PC-9 (cell line): ENCODE results near the gene TCHP. TPM values are rescaled to one million over a fixed set of nuclear protein-coding genes. Genes with fewer than 3 reads are reported as not detected.

ENCODE experiments used
- BruUV-seq: library from RNA; stranded (reverse); fragments of 400-500 nt; replicated peaks from 2 replicates; lab custom pipeline; 2021; lab: Mats Ljungman, UMichigan
- CTCF ChIA-PET: fragments of 300-600 bp; sonication (Branson Sonifier 250); formaldehyde crosslinking; loops from one replicate; lab custom pipeline; 2022; ENCODE audit warnings: antibody characterized with exemption; lab: Charles Lee
- POLR2A ChIA-PET: fragments of 300-600 bp; sonication (Branson Sonifier 250); formaldehyde crosslinking; loops from one replicate; lab custom pipeline; 2022; ENCODE audit warnings: antibody characterized with exemption; ENCODE audit not compliant: unreplicated experiment; lab: Charles Lee
- DNase-seq, 2 experiments: peaks; one replicate each; pipeline versions ENCODE4 v3.0.0 to v3.0.0-alpha.2; 2015 to 2022; ENCODE audit warnings: mixed read lengths in 1 of 2
- H2AFZ ChIP-seq: fragments of 200-600 bp; sonication (generic); 2 replicates; pipeline ENCODE4 v1.8.1; 2017; ENCODE audit warnings: antibody characterized with exemption
- H3F3A ChIP-seq: fragments of 200-600 bp; sonication (generic); 2 replicates; pipeline ENCODE4 v1.8.1; 2017; ENCODE audit warnings: antibody characterized with exemption, mild to moderate bottlenecking, low read depth; ENCODE audit not compliant: insufficient read depth
- H3K27ac ChIP-seq: fragments of 200-600 bp; sonication (generic); 2 replicates; pipeline ENCODE4 v1.6.1; 2016; ENCODE audit warnings: mixed run types
- H3K27me3 ChIP-seq: fragments of 200-600 bp; sonication (generic); 2 replicates; pipeline ENCODE4 v1.6.1; 2016; ENCODE audit warnings: low read depth, mixed run types; ENCODE audit not compliant: insufficient read depth
- H3K36me3 ChIP-seq: fragments of 200-600 bp; sonication (generic); 2 replicates; pipeline ENCODE4 v1.6.1; 2016; ENCODE audit warnings: low read depth, mixed run types
- H3K4me1 ChIP-seq: fragments of 200-600 bp; sonication (generic); replicated peaks from 2 replicates; pipeline ENCODE4 v1.6.1; 2016; ENCODE audit warnings: mixed run types; ENCODE audit not compliant: insufficient read depth
- H3K4me2 ChIP-seq: fragments of 200-600 bp; sonication (generic); 2 replicates; pipeline ENCODE4 v1.6.1; 2017; ENCODE audit warnings: mixed run types
- H3K4me3 ChIP-seq: fragments of 200-600 bp; sonication (generic); 2 replicates; pipeline ENCODE4 v1.6.1; 2016; ENCODE audit warnings: mixed run types
- H3K79me2 ChIP-seq: fragments of 200-600 bp; sonication (generic); 2 replicates; pipeline ENCODE4 v1.6.1; 2017; ENCODE audit warnings: low read depth, mixed run types
- H3K9me2 ChIP-seq: fragments of 200-600 bp; sonication (generic); 2 replicates; pipeline ENCODE4 v1.8.1; 2017; ENCODE audit warnings: mild to moderate bottlenecking; ENCODE audit not compliant: insufficient read depth
- H3K9me3 ChIP-seq: fragments of 200-600 bp; sonication (generic); 2 replicates; pipeline ENCODE4 v1.8.1; 2016; ENCODE audit warnings: low read depth; ENCODE audit not compliant: insufficient read depth
- H4K20me1 ChIP-seq: fragments of 200-600 bp; sonication (generic); 2 replicates; pipeline ENCODE4 v1.8.1; 2017; ENCODE audit not compliant: insufficient read depth
- CTCF ChIP-seq: fragments of 200-600 bp; sonication (generic); conservative IDR thresholded peaks from 2 replicates; pipeline ENCODE4 v1.6.1; 2017; ENCODE audit warnings: mixed run types, antibody characterized with exemption, mild to moderate bottlenecking, moderate library complexity
- EZH2 ChIP-seq: fragments of 200-600 bp; sonication (generic); IDR thresholded peaks from 2 replicates; pipeline ENCODE4 v1.8.0; 2017; ENCODE audit warnings: antibody characterized with exemption, low read depth
- intact Hi-C: fragments of 100-400 bp; cut with micrococcal nuclease; formaldehyde crosslinking; loops from one replicate; pipeline ENCODE4 v1.10.0; 2022; ENCODE audit not compliant: unreplicated experiment
- total RNA-seq: library from RNA; stranded (reverse); gene quantifications from 2 replicates; pipeline ENCODE4 v1.2.3, GENCODE V29; 2021

Gene TCHP
- total RNA-seq, 1 experiment from 2014 or later: 17.6 TPM

GRCh38 chr12:109876406-109876805 is 23.7 kb upstream of the TCHP start:
- Histone ChIP-seq H3K4me3 (peak overlapping the region; percentile 41; the same call in 1 of the 2 replicates), H3K4me2 (peak overlapping the region; percentile 82), H3K27me3 (no peaks in the 10 kb centered on the region), H3K4me1 (peaks cover 68% of the 10 kb centered on the region), H3F3A (peaks cover 33% of the 10 kb centered on the region), H3K9me3 (no peaks in the 10 kb centered on the region), H4K20me1 (no peaks in the 10 kb centered on the region), H2AFZ (no peak overlapping the region), H3K9me2 (no peaks in the 10 kb centered on the region), H3K79me2 (peaks cover 62% of the 10 kb centered on the region), H3K36me3 (0 out of 2 replicates have a peak, but pooled peaks cover 5% of the 10 kb centered on the region), H3K27ac (peak overlapping the region; percentile 69)
- BruUV-seq: no TSS peak
- intact Hi-C loops: no loop called here
- no peak for TF ChIP-seq EZH2
- no peak for TF ChIP-seq CTCF
- DNase-seq: no peak
- ChIA-PET CTCF (interaction anchor here (0.6 kb wide), 1 partner anchor 27 kb away, joined by 3 read pairs; no protein-coding TSS in a partner anchor), POLR2A (interaction anchor here (0.6 kb wide), 1 partner anchor 23 kb away, joined by 7 read pairs; no protein-coding TSS in a partner anchor)

- H3K4me2 ChIP-seq: 0 out of 2 replicates have a peak overlapping the region, but pooled peaks have one; percentile 84
- ChIA-PET CTCF (interaction anchor here (1.4 kb wide), 1 partner anchor 24 kb away, joined by 7 read pairs; no protein-coding TSS in a partner anchor), POLR2A (no interaction called here)
- H3K36me3 ChIP-seq: 0 out of 2 replicates have a peak, but pooled peaks cover 2% of the 10 kb centered on the region
- no peak overlapping the region for H3K4me3 ChIP-seq
- TF ChIP-seq EZH2 (no peak), CTCF (no peak)
- H3K9me2 ChIP-seq: no peaks in the 10 kb centered on the region
- H3K27ac ChIP-seq: no peak overlapping the region
- H3F3A ChIP-seq: peaks cover 33% of the 10 kb centered on the region
- intact Hi-C loops: no loop called here
- peaks cover 78% of the 10 kb centered on the region for H3K4me1 ChIP-seq
- no peak overlapping the region for H2AFZ ChIP-seq
- no peaks in the 10 kb centered on the region for H3K9me3 ChIP-seq
- peaks cover 62% of the 10 kb centered on the region for H3K79me2 ChIP-seq
- no peaks in the 10 kb centered on the region for H3K27me3 ChIP-seq
- no TSS peak for BruUV-seq
- DNase-seq: no peak
- no peaks in the 10 kb centered on the region for H4K20me1 ChIP-seq
Measured at GRCh38 chr12:109877504-109878246, 22.4 kb upstream of the TCHP start.

GRCh38 chr12:109878247-109878625 is 21.8 kb upstream of the TCHP start:
- no peak overlapping the region for H3K4me3 ChIP-seq
- H3K27me3 ChIP-seq: no peaks in the 10 kb centered on the region
- H3K27ac ChIP-seq: no peak overlapping the region
- intact Hi-C loops: no loop called here
- ChIA-PET POLR2A (no interaction called here), CTCF (interaction anchor here (1.4 kb wide), 1 partner anchor 25 kb away, joined by 7 read pairs; no protein-coding TSS in a partner anchor)
- TF ChIP-seq EZH2 (no peak), CTCF (no peak)
- H3F3A ChIP-seq: peaks cover 38% of the 10 kb centered on the region
- no peaks in the 10 kb centered on the region for H3K9me3 ChIP-seq
- H2AFZ ChIP-seq: no peak overlapping the region
- DNase-seq: no peak
- no TSS peak for BruUV-seq
- peak overlapping the region; percentile 84; the same call in 1 of the 2 replicates for H3K4me2 ChIP-seq
- H3K4me1 ChIP-seq: peaks cover 84% of the 10 kb centered on the region
- H3K79me2 ChIP-seq: peaks cover 58% of the 10 kb centered on the region
- no peaks in the 10 kb centered on the region for H3K9me2 ChIP-seq
- no peaks in the 10 kb centered on the region for H3K36me3 ChIP-seq
- no peaks in the 10 kb centered on the region for H4K20me1 ChIP-seq
